Glomerular endothelial cell (primary cell): Measurements from ENCODE around the gene EIF3J. TPM values are rescaled to one million over a fixed set of nuclear protein-coding genes. Genes with fewer than 3 reads are reported as not detected.
"Not testable (repeated sequence)": the region's sequence is repeated elsewhere in the genome, so short reads cannot be mapped to it uniquely, and the experiment has no call there.

Experiments used
- DNase-seq: peaks from one replicate; pipeline ENCODE4 v3.0.0-alpha.2; 2011; ENCODE audit warnings: low read depth, low spot score; ENCODE audit errors: extremely low read depth
- total RNA-seq: library from RNA; depleted of rRNA; stranded (reverse); fragments of >200 nt; gene quantifications from 2 replicates; pipeline ENCODE4 v1.2.3, GENCODE V29; 2015

The EIF3J gene
- total RNA-seq, 1 donor from 2014 or later: 64.8 TPM

- peak; percentile 66 for DNase-seq
Observed at GRCh38 chr15:44541282-44541958, 4.5 kb downstream of the EIF3J start.

DNA sequence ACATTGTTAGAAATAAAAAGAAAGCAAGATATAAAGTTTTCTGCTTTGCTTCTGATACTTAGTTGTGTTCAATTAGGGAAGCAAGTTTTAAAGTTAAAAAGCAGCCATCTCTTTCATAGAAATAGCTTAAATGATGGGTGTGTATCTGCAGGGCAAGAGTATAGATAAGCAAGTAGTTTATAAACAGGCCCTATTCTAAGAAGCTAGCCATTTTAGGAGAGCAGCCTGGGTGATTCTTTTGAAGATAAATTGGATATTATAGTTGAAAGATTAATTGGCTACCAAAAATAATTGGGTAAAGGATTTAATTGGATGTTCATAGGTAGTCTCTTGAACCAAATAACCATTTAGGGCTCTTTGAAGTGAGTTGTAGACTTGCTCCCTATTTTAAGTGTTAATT is 5.6 kb downstream of the EIF3J start:
- no peak for DNase-seq

GRCh38 chr15:44544745-44545144 is 7.8 kb downstream of the EIF3J start:
- not testable (repeated sequence) for DNase-seq

- DNase-seq: no peak
Observed at GRCh38 chr15:44545913-44546802, 9.2 kb downstream of the EIF3J start.

- DNase-seq: not testable (repeated sequence)
Observed at GRCh38 chr15:44549152-44549551, 12.2 kb downstream of the EIF3J start.

GRCh38 chr15:44550256-44550655 is 13.3 kb downstream of the EIF3J start:
- peak; percentile 31 for DNase-seq

- DNase-seq: no peak
Observed at GRCh38 chr15:44550734-44551133, 13.8 kb downstream of the EIF3J start.

DNA sequence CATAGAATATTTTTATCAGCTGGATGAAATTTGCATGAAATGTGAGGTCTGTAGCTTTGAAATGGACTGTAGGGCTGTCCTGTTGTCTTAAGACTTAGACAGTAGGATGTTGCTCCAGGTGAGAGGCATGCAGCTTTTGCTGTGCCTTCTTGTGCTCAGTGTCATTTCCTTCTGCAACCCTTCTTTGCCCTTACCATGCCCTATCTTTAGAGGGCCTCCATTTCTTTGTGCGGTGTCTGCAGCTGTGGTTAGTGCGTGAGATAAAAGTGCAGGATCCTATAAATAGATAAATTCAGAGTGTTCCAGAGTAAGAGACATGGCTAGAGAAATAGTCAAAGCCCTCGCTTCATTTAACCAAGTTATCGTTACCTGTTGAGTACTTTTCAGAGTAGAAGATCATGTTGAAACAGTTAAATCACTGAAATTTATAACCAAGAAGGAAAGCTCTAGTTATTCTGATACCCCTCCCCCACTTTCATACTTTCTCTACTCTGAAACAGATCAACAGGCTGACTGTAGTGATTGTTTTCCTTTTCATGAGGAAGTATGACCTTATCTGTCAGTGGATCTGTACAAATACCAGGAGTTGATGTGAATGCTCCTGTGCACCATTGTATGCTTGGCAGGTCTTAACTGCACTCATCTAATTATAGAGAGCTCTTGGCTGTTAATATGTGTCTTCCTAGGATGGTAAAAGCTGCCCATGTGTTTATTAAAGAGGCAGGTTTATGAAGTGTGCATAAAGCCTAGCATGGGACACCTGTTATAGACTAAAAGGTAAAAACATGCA is 18.2 kb downstream of the EIF3J start:
- no peak for DNase-seq

DNA sequence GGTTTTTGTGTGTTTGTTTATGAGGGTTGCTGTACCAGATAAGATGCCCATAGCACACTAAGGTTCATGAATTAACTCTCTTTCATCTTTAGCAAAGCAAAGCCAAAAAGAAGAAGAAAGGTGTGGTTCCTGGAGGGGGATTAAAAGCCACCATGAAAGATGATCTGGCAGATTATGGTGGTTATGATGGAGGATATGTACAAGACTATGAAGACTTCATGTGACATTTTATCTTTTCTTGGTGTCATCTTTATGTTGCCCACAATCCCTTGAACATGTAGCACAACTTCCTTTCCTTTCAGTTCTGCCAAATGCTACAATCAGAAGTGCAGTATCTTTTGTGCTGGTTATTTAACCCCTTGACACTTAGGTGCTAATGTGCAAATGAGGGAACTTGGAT is 24.0 kb downstream of the EIF3J start:
- not testable (repeated sequence) for DNase-seq

- DNase-seq: no peak
Observed at GRCh38 chr15:44565387-44566154, 28.6 kb downstream of the EIF3J start.

DNA sequence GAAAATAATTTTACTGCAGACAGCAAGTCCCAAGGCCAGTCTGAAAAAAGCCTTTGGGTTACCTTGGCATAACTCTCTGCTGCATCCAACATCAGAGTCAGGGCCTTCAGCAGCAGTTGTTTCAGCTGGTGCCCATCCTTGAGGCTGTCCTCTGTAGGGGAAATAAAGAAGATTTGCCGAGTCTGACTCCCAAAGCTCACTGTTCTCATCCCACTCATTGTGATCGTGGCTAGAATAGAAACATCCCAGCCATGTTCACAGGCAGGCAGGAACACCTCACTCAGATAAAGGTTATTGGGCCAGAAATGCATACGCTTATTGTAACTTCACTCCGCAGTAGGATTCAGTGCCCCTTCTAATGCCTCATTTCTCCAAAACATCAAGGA is 29.2 kb downstream of the EIF3J start:
- no peak for DNase-seq

DNA sequence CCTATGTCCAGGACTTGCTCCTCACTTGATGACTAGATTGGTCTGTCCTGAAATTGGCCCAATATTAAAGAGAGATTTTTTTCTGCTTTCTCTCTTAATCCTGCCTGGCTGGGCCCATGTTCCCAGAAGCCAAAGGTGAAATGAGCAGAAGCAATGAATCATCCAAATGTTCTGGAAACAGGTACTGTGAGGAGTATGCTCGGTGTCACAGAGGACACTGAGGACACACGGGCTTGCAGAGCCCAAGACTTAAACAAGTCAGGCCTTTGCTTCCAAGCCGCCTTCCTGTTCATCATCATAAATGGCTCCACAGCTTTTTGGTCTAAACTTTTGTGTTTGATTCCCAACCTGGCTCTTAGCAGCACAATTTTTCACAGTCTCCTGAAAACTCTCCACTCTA is 31.4 kb downstream of the EIF3J start:
- DNase-seq: no peak

DNA sequence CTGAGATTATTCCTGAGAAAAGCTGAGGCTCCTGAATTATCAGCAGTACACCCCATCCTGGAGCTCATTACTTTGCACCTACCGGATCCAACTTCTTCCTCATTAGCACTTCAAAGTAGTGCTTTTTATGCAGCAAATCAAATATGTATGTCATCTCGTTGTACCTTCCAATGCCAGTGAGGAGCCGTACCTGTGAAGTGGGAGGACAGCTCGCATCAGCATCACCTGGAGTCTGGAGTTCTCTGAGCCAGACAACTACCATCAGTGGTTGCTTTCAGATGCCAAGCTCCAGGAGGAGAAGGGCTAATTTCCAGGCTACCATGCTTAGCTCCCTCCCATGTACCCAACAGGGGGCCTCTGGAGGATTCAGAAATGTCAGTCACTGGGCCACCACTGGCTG is 32.4 kb downstream of the EIF3J start:
- DNase-seq: no peak

DNA sequence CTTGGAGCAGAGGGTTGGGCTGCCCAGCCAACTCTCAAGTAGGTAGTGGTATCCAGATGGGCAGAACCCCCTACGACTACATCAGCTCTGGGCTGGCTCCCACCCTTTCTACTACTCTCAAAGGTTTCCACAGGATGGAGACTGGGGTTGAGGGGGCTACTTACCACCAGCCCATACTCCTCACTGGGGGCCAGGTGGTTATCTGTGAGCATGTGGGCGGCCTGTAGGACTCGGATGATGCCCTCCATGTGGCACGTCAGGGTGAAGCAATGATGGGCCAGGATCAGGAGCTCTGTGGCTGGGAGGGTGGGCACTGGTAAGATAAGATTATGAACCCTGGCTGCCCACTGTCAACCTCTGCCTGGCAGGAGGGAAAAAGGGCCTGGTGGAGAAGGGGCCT is 33.4 kb downstream of the EIF3J start:
- DNase-seq: no peak

DNA sequence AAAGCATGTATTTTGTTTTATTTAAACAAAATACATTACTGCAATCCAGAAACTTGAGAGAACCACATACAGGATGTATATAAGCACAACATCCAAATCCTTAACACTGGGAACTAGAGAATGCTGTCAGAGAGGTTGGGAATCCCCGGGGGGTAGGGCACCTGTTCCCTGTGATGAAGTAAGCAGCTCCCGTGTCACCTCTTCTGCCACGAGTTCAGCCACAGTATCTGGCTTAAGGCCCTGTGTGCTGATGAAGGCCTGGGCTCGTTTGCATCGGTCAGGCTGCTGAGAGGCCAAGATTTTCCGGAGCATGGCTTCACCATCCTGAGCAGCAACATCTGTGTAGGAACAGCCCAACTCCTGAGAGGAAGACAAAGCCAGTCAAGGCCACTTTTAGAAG is 36.4 kb downstream of the EIF3J start:
- no peak for DNase-seq

DNA sequence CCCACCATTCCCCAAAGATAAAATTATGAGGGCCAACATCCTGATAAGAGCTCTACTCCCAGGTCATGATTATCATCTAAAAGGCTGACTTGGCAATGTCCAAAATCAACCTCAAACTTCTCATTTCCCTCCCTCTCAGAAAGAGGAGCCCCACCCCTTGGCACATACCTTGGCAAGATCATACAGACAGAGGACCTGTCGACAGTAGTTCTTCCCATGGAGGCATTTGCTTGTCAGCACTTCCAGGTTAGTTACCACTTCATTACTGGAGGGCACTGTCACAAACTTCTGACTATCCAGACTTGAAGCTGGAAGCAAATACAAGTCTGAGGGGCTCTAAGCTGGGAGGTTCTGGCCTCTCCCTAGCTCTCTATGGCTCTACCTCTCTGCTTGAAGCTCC is 37.8 kb downstream of the EIF3J start:
- DNase-seq: no peak

DNA sequence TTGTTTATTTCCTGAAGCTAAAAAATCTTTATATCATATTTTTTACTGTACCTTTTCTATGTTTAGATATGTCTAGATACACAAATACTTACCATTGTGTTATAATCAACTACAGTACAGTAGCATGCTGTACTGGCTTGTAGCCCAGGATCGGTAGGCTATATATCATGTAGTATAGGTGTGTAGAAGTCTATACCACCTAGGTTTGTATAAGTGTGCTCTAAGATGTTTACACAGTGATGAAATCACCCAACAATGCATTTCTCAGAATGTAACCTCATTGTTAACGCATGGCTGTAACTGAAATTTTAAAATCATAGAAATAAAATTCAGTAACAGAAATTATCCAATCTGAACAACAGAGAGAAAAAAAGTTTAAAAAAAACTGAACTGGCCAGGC is 43.2 kb downstream of the EIF3J start:
- DNase-seq: no peak

DNA sequence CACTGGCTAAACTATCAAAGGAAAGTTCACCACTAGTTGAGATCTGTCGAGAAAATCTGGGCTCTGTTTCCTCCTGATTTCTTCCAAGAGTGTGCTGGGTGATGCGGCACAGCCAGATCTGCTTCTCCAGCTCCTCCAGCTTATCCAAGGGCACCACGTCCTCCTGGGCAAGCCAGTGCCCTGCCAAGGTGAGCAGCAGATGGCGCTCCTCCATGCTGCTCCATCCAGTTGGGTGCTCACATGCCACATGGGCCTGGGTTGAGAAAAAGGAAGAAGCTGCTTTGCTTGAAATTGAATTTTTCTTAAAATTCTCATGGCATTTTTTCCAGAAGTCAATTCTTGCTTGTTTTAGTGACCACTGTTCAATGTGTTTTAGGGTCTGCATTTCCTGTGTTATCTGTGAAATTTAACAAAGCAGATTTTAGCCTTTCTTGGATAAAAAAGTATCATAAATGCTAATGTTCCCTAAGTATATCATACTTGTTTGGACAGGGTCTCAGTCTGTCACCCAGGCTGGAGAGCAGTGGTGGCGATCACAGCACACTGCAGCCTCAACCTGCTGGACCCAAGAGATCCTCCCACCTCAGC is 47.3 kb downstream of the EIF3J start:
- DNase-seq: no peak

DNA sequence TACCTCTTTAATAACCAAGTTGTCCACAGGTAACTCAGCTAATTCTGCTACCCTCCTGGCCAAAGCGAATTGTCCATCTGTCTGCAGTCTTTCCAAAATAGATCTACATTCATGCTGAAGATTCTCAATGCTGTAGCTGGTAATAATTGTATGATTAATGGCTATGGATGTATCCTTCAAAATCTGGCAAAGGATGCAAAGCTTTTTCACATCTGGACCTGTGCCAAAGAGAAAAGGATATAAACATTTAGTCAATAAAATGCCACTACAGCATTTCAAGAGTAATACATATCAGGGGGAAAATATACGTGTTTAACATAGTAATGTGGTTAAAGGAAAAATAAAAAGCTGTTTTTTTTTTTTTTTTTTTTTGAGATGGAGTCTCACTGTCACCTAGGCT is 48.7 kb downstream of the EIF3J start:
- no peak for DNase-seq

GRCh38 chr15:44588541-44588940 is 51.6 kb downstream of the EIF3J start:
- DNase-seq: no peak
